OCI-M2 (cell line): ENCODE measurements around the gene OCEL1.
A peak's percentile ranks its signal among the peaks of the same experiment; 100 is the strongest.
"Not testable (repeated sequence)": the region's sequence is repeated elsewhere in the genome, so short reads cannot be mapped to it uniquely, and the experiment has no call there.

Source experiments
- DNase-seq: peaks from one replicate; lab custom pipeline; 2025; ENCODE audit not compliant: unreplicated experiment; lab: John Stamatoyannopoulos, UW

Gene OCEL1, protein sequence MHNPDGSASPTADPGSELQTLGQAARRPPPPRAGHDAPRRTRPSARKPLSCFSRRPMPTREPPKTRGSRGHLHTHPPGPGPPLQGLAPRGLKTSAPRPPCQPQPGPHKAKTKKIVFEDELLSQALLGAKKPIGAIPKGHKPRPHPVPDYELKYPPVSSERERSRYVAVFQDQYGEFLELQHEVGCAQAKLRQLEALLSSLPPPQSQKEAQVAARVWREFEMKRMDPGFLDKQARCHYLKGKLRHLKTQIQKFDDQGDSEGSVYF

DNA sequence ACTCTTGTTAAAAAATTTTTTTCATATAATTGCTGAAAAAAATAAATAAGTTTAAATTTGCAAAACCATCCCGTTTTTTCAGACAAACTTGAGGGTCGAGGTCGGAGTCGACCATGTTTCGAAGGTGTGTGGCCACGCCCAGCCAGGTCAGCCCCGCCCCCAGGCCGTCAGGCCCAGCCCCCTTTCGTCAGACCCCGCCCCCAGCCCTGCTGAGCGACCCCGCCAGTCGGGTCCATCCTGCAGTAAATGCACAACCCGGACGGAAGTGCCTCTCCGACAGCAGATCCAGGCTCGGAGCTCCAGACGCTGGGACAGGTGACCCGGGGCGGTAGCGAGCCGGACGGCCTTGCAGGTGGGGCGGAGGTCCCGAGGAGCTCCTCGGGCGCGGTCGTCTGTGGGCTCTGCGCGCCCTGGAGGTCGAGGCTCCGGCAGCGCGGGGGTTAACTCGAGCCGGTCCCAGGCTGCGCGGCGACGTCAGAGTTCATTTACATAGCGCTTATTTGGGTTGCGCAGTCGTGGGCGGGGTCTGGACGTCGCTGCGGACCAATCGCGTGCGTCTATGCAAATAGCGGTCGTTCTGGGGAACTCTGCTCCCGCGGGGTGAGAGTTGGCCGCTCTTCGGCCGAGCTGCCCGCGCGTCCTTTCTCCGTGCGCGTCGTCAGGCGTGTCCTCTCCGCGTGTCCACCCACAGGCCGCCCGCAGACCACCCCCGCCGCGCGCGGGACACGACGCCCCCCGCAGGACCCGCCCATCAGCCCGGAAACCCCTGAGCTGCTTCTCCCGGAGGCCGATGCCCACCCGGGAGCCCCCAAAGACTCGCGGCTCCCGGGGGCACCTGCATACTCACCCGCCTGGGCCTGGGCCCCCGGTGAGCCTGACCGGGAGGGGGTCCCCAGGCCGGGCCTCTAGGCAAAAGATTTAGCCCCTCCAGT is at the start of gene OCEL1:
TSS of gene OCEL1 (plus strand) at position 225 of the 932 bp plus-strand sequence. CDS start at position 247, 22 bp downstream.
- peak; percentile 92 for DNase-seq

DNA sequence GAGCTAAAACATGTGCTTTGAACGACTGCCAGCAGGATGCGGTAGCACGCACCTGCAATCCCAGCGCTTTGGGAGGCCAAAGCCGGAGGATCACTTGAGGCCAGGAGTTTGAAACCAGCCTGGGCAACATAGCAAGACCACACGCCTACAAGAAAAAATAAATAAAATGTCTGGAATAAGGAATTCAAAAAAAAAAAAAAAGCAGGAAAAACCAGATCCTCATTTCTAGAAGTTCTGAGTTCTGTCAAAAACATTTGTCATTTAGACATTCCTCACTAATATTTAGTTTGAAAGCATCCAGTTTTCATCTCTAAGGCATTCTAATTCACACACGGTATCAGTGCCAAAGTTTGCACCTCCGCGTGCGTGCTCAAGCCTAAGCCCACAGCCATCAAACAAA is 47.7 kb upstream of the OCEL1 start:
- no peak for DNase-seq

GRCh38 chr19:17180997-17181702 is 44.9 kb upstream of the OCEL1 start:
- no peak for DNase-seq

DNA sequence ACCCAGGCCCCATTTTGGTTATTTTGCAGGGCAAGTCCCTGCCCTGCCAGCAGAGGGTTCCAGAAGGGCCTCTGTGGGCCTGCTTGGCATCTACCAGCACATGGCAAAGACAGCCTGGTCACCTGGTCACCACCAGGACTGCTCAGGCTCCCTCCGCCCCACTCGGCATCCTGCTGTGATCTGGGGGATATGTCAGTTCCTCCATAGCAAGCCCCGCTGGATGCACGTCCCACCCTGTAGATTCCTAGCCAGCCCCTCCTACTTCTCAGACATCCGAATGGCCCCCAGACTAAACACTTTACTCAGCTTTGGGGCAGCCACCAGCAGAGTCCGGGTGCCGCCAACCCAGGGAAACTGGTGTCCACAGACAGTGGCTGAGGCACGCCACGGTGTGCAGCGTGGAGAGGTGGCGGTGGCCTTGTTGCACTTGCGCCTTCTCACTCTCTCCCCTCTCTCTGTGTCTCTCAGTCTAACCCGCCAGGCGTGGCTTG is 42.7 kb upstream of the OCEL1 start:
- DNase-seq, result no peak

DNA sequence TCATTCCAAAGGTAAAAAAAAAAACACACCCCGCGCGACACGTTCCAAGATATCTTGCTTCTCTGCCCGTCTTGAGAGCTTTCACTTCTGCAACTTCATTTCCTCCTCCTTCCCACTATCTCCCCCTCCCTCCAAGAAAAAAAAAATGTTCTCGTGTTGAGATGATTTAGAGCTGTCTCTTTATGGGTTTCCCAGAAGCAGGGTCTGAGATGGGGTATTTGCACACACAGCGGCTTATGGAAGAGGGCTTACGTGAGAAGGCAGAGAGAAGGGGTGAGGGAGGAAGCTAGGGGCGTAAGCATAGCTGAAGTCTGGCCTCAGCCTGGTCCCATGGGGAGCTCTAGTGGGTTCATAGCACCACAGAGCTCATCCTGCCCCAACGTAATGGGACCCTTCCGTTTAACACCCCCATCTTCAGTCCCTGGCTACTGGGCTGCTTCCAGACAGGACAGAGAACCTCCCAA is 42.1 kb upstream of the OCEL1 start:
- no peak for DNase-seq

- DNase-seq, result no peak
These were observed 41.6 kb upstream of the OCEL1 start for GRCh38 chr19:17184371-17184841.

DNA sequence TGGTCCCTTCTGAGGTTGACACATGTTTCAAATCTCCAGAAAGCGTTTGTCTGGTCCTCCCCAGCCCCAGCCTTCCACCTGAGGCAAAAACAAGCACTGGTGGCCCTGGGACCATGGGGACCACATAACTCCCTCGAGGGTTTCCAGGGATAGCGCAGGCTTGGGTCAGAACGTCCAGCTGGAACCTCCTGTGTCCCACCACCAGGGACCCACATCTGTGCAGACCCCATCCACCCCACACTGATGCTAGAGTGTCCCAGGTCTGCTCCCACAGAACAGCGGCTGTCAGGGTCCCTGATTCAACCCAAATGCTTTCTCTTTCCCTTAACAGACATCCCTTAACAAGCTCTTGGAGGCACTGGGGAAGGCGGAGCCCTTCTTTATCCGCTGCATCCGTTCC is 40.4 kb upstream of the OCEL1 start:
- no peak for DNase-seq

GRCh38 chr19:17191736-17192135 is 34.3 kb upstream of the OCEL1 start:
- not testable (repeated sequence) for DNase-seq

GRCh38 chr19:17192751-17193150 is 33.3 kb upstream of the OCEL1 start:
- no peak for DNase-seq

GRCh38 chr19:17194608-17195007 is 31.4 kb upstream of the OCEL1 start:
- DNase-seq, result no peak

GRCh38 chr19:17195106-17195505 is 30.9 kb upstream of the OCEL1 start:
- DNase-seq, result no peak

- no peak for DNase-seq
These were observed 29.4 kb upstream of the OCEL1 start for GRCh38 chr19:17196610-17197009.

- DNase-seq, result no peak
These were observed 28.4 kb upstream of the OCEL1 start for GRCh38 chr19:17197666-17198065.

DNA sequence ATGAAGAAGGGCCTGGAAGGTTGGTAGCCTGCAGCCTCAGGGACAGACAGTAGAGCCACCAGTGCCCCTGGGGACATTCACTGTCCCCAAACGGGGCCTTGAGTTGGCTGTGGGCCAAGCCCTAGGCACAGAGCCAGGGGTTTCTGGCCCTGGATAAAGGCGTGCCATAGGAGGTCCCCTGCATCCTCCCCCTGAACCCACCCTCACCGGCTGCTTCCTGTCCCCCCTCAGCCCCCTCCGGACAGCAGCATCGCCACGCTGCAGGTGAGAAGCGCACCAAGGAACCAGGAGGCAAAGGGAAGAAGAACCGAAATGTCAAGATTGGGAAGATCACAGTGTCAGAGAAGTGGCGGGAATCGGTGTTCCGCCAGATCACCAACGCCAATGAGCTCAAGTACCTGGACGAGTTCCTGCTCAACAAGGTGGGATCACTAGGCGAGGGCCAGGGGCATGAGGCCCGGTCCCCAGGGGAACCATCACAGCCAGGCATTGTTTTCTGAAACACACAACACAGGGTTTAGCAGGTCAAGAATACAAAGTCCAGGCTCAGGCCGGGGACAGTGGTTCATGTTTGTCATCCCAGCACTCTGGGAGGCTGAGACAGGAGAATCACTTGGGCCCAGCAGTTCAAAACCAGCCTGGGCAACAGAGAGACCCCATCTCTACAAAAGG is 25.5 kb upstream of the OCEL1 start:
- no peak for DNase-seq

- DNase-seq, result no peak
These were observed 23.8 kb upstream of the OCEL1 start for GRCh38 chr19:17202249-17202648.

GRCh38 chr19:17202713-17203112 is 23.3 kb upstream of the OCEL1 start:
- DNase-seq, result no peak

GRCh38 chr19:17205237-17206140 is 20.5 kb upstream of the OCEL1 start:
- DNase-seq, result no peak

DNA sequence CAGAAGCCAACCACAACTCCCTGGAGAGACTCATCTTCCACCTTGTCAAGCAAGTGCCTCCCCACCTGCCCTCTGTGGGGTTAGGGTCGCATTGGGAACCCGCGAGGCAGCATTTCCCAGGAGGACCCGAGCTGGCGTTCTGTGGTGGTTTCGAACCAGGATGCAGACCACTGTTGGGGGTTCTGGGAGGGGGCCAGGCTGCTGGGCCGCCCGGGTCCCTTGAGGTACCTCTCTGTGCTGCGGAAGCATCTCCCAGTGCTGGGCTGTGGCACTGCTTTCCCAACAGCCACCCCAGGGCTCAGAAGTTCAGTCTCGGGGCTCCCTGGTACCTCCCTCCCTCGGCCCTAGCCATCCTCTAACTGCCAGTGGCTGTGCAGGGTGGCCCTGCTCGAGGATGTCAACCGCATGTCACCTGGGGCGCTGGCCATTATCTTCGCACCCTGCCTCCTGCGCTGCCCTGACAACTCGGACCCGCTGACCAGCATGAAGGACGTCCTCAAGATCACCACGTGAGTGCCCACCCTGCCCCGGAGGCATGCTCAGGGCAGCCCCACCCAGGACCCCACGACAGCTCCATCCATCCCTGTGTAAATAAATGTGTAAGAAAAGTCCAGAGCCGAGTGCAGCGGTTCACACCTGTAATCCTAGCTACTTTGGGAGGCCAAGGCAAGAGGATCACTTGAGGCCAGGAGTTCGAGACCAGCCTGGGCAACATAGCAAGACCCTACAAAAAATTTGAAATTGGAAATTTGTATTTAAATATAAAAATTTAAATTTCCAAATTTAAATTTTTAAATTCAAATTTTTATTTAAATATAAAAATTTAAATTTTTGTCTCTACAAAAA is 19.1 kb upstream of the OCEL1 start:
- no peak for DNase-seq
